IMR-90 (cell line): Measurements from ENCODE around the gene ARHGEF1. TPM values are rescaled to one million over a fixed set of nuclear protein-coding genes. Genes with fewer than 3 reads are reported as not detected.

ENCODE experiments used
- ATAC-seq: fragments of 200-7000 bp; cut with Tn5 transposase; 2 replicates; pipeline ENCODE4 v1.9.1; 2020; ENCODE audit warnings: low read depth, mild to moderate bottlenecking, moderate library complexity
- BruUV-seq: library from RNA; stranded (reverse); fragments of 400-500 nt; replicated peaks from 2 replicates; lab custom pipeline; 2021; lab: Mats Ljungman, UMichigan
- CTCF ChIA-PET: fragments of 300-600 bp; formaldehyde crosslinking; extraction: SDS; loops from one replicate; lab custom pipeline; 2021; ENCODE audit warnings: antibody characterized with exemption; lab: Yijun Ruan, JAX
- POLR2A ChIA-PET: fragments of 300-600 bp; sonication (Branson Sonifier 250); formaldehyde crosslinking; loops from one replicate; lab custom pipeline; 2022; ENCODE audit warnings: antibody characterized with exemption; ENCODE audit not compliant: unreplicated experiment; lab: Charles Lee
- DNase-seq: peaks from one replicate; pipeline ENCODE4 v3.0.0; 2013
- H2AFZ ChIP-seq: replicated peaks from 2 replicates; pipeline ENCODE3; 2013; ENCODE audit warnings: low read length, mild to moderate bottlenecking; ENCODE audit not compliant: poor library complexity
- H2AK5ac ChIP-seq: 2 replicates; pipeline ENCODE4 v1.6.1; 2013; ENCODE audit warnings: low read depth, low read length, inconsistent platforms
- H2AK9ac ChIP-seq: replicated peaks from 2 replicates; pipeline ENCODE3; 2013; ENCODE audit warnings: mild to moderate bottlenecking, low read depth, low read length, moderate library complexity; ENCODE audit not compliant: poor library complexity
- H2BK120ac ChIP-seq: 2 replicates; pipeline ENCODE4 v1.6.1; 2013; ENCODE audit warnings: low read depth, low read length, inconsistent platforms
- H2BK15ac ChIP-seq: 3 replicates; pipeline ENCODE4 v1.6.1; 2013; ENCODE audit warnings: low read depth, low read length, inconsistent platforms
- H2BK20ac ChIP-seq: 2 replicates; pipeline ENCODE4 v1.6.1; 2013; ENCODE audit warnings: low read depth, mild to moderate bottlenecking, inconsistent platforms, low read length, moderate library complexity
- H2BK5ac ChIP-seq: 2 replicates; pipeline ENCODE4 v1.6.1; 2013; ENCODE audit warnings: mild to moderate bottlenecking, low read depth, low read length, inconsistent platforms; ENCODE audit not compliant: poor library complexity, severe bottlenecking
- H3K14ac ChIP-seq: replicated peaks from 2 replicates; pipeline ENCODE4 v1.6.1; 2013; ENCODE audit warnings: low read depth, low read length, inconsistent platforms
- H3K18ac ChIP-seq: 2 replicates; pipeline ENCODE4 v1.6.1; 2013; ENCODE audit warnings: low read depth, low read length, control low read depth
- H3K23ac ChIP-seq: 2 replicates; pipeline ENCODE4 v1.6.1; 2013; ENCODE audit warnings: low read depth, low read length, inconsistent platforms
- H3K27ac ChIP-seq: 2 replicates; pipeline ENCODE4 v1.5.1; 2013; ENCODE audit warnings: mild to moderate bottlenecking, control low read depth, low read length; ENCODE audit not compliant: insufficient read depth
- H3K27me3 ChIP-seq: 2 replicates; pipeline ENCODE4 v1.6.1; 2013; ENCODE audit warnings: low read length; ENCODE audit not compliant: control insufficient read depth, insufficient read depth
- H3K36me3 ChIP-seq: 2 replicates; pipeline ENCODE4 v1.6.1; 2013; ENCODE audit warnings: low read length, mixed read lengths; ENCODE audit not compliant: control insufficient read depth, insufficient read depth
- H3K4ac ChIP-seq: 2 replicates; pipeline ENCODE4 v1.6.1; 2013; ENCODE audit warnings: low read depth, low read length, inconsistent platforms
- H3K4me1 ChIP-seq: 2 replicates; pipeline ENCODE4 v1.6.1; 2013; ENCODE audit warnings: low read length, mixed read lengths; ENCODE audit not compliant: control insufficient read depth, insufficient read depth
- H3K4me2 ChIP-seq: 2 replicates; pipeline ENCODE4 v1.6.1; 2013; ENCODE audit warnings: low read depth, mild to moderate bottlenecking, control low read depth, low read length, moderate library complexity
- H3K4me3 ChIP-seq: 2 replicates; pipeline ENCODE4 v1.5.1; 2013; ENCODE audit warnings: low read depth, mild to moderate bottlenecking, control low read depth, low read length, moderate library complexity; ENCODE audit not compliant: insufficient read depth
- H3K56ac ChIP-seq: 2 replicates; pipeline ENCODE4 v1.6.1; 2013; ENCODE audit warnings: low read length, inconsistent platforms; ENCODE audit not compliant: insufficient read depth; ENCODE audit errors: extremely low read depth
- H3K79me1 ChIP-seq, 2 experiments: 2 replicates each; pipeline ENCODE4 v1.6.1; 2013; ENCODE audit warnings: low read length in 2 of 2, inconsistent platforms in 1 of 2, low read depth in 1 of 2
- H3K9ac ChIP-seq: 2 replicates; pipeline ENCODE4 v1.6.1; 2013; ENCODE audit warnings: low read depth, low read length, control low read depth
- H3K9me1 ChIP-seq: 2 replicates; pipeline ENCODE4 v1.6.1; 2013; ENCODE audit warnings: low read length, inconsistent platforms; ENCODE audit not compliant: insufficient read depth
- H3K9me3 ChIP-seq: 2 replicates; pipeline ENCODE4 v1.6.1; 2013; ENCODE audit warnings: low read length; ENCODE audit not compliant: control insufficient read depth, insufficient read depth
- H4K20me1 ChIP-seq: 2 replicates; pipeline ENCODE4 v1.6.1; 2013; ENCODE audit warnings: low read length, inconsistent platforms; ENCODE audit not compliant: insufficient read depth
- H4K5ac ChIP-seq: 2 replicates; pipeline ENCODE4 v1.6.1; 2013; ENCODE audit warnings: mild to moderate bottlenecking, low read depth, low read length, control low read depth
- H4K8ac ChIP-seq, 2 experiments: 2 replicates each; pipeline ENCODE4 v1.6.1; 2013; ENCODE audit warnings: low read depth in 2 of 2, low read length in 2 of 2, control low read depth in 1 of 2, inconsistent platforms in 1 of 2
- H4K91ac ChIP-seq: 2 replicates; pipeline ENCODE4 v1.6.1; 2013; ENCODE audit warnings: low read depth, low read length, inconsistent platforms; ENCODE audit not compliant: insufficient read depth
- BHLHE40 ChIP-seq: fragments of 150-350 bp; IDR thresholded peaks from 2 replicates; pipeline ENCODE4 v1.6.1; 2016; ENCODE audit warnings: mild to moderate bottlenecking, low read depth, low read length
- CEBPB ChIP-seq: IDR thresholded peaks from 2 replicates; pipeline ENCODE4 v1.6.1; 2012; ENCODE audit warnings: low read depth, low read length, improper control_type of control experiment
- CHD1 ChIP-seq: IDR thresholded peaks from 2 replicates; pipeline ENCODE4 v1.6.1; 2012; ENCODE audit warnings: low read depth, low read length, improper control_type of control experiment
- CTCF ChIP-seq: conservative IDR thresholded peaks from 2 replicates; pipeline ENCODE4 v1.5.1; 2012; ENCODE audit warnings: mild to moderate bottlenecking, low read depth, low read length, improper control_type of control experiment
- FOS ChIP-seq: fragments of 150-350 bp; IDR thresholded peaks from 2 replicates; pipeline ENCODE4 v1.6.1; 2016; ENCODE audit warnings: low read depth, low read length
- MAZ ChIP-seq: IDR thresholded peaks from 2 replicates; pipeline ENCODE4 v1.6.1; 2012; ENCODE audit warnings: low read depth, mild to moderate bottlenecking, low read length, improper control_type of control experiment, moderate library complexity, borderline replicate concordance
- MXI1 ChIP-seq: IDR thresholded peaks from 2 replicates; pipeline ENCODE4 v1.6.1; 2012; ENCODE audit warnings: low read depth, mild to moderate bottlenecking, low read length, moderate library complexity, borderline replicate concordance
- NFE2L2 ChIP-seq: fragments of 150-350 bp; IDR thresholded peaks from 2 replicates; pipeline ENCODE4 v1.6.1; 2016; ENCODE audit warnings: low read depth, mild to moderate bottlenecking, low read length
- POLR2A ChIP-seq: IDR thresholded peaks from 2 replicates; pipeline ENCODE4 v1.6.1; 2012; ENCODE audit warnings: mild to moderate bottlenecking, low read depth, low read length
- RAD21 ChIP-seq: IDR thresholded peaks from 2 replicates; pipeline ENCODE4 v1.6.1; 2012; ENCODE audit warnings: low read length, improper control_type of control experiment
- RCOR1 ChIP-seq: IDR thresholded peaks from 2 replicates; pipeline ENCODE4 v1.6.1; 2012; ENCODE audit warnings: mild to moderate bottlenecking, low read length, improper control_type of control experiment; ENCODE audit not compliant: insufficient replicate concordance
- SMC3 ChIP-seq: fragments of 150-350 bp; IDR thresholded peaks from 2 replicates; pipeline ENCODE4 v1.6.1; 2016; ENCODE audit warnings: low read depth, mild to moderate bottlenecking, antibody characterized with exemption, low read length, moderate library complexity
- USF2 ChIP-seq: fragments of 150-350 bp; IDR thresholded peaks from 2 replicates; pipeline ENCODE4 v1.6.1; 2017; ENCODE audit warnings: mild to moderate bottlenecking, antibody characterized with exemption, low read length, low read depth
- WGBS, 2 experiments: methylation state at CpG; one replicate each; pipeline versions ENCODE4 v1.1.5 to v1.1.7; 2013; ENCODE audit warnings: missing lambda C conversion rate in 2 of 2; ENCODE audit not compliant: insufficient read length in 1 of 2; ENCODE audit errors: extremely low coverage in 2 of 2; 5-methylcytosine and 5-hydroxymethylcytosine counted together
- dilution Hi-C: fragments of 300-500 bp; cut with HindIII; formaldehyde crosslinking; loops from one replicate; pipeline ENCODE4 v1.14.3; 2018; ENCODE audit warnings: low sequenced_read_pairs; ENCODE audit not compliant: unreplicated experiment
- in situ Hi-C: fragments of 300-500 bp; cut with MboI; formaldehyde crosslinking; loops from 3 replicates; pipeline ENCODE4 v1.14.3; 2019; ENCODE audit warnings: low sequenced_read_pairs, inconsistent platforms, mixed read lengths
- intact Hi-C: fragments of 100-400 bp; cut with micrococcal nuclease; formaldehyde crosslinking; loops from 2 replicates; pipeline ENCODE4 v1.10.0; 2022
- polyA plus RNA-seq, 3 experiments: library from polyadenylated mRNA; depleted of rRNA; stranded (reverse); fragments of >200 nt; gene quantifications; 2 replicates each; pipeline ENCODE4 v1.2.3, GENCODE V29; 2012; ENCODE audit warnings: low replicate concordance in 1 of 3
- total RNA-seq: library from RNA; depleted of rRNA; stranded (reverse); fragments of >200 nt; gene quantifications from 2 replicates; pipeline ENCODE4 v1.2.3, GENCODE V29; 2012

ARHGEF1 gene
- total and polyA plus RNA-seq, 2 of the 4 experiments (the other 2 are of a cell fraction), result 11.5 to 47.1 TPM

GRCh38 chr19:41859618-41860418 is 23.2 kb upstream of the ARHGEF1 start, which contains the start of gene RPS19:
Gene RPS19 (plus strand): TSS chr19:41860255. CDS start chr19:41860775, 520 bp downstream.
- Histone ChIP-seq H3K27me3 (peaks cover 4% of the 10 kb centered on the region; the same call in 1 of the 2 replicates), H3K4me3 (peak within 1 kb of the TSS; percentile 62), H2BK20ac (peak within 1 kb of the TSS; percentile 72; the same call in 1 of the 2 replicates), H3K4me1 (peaks cover 10% of the 10 kb centered on the region), H2AFZ (peak within 1 kb of the TSS; percentile 100), H3K9ac (peak within 1 kb of the TSS; percentile 100), H3K27ac (peak within 1 kb of the TSS; percentile 99), H3K36me3 (peaks cover 40% of the 10 kb centered on the region), H3K4ac (peak within 1 kb of the TSS; percentile 99), H3K9me1 (peaks cover 17% of the 10 kb centered on the region), H4K8ac (peak within 1 kb of the TSS; percentile 93 to 100), H3K14ac (peak within 1 kb of the TSS; percentile 100), H2BK5ac (peak within 1 kb of the TSS; percentile 96), H4K5ac (peak within 1 kb of the TSS; percentile 96), H3K18ac (peak within 1 kb of the TSS; percentile 91), H3K56ac (peak within 1 kb of the TSS; percentile 98), H4K91ac (peak within 1 kb of the TSS; percentile 98), H2BK15ac (peak within 1 kb of the TSS; percentile 62; the same call in 2 of the 3 replicates), H2AK9ac (peak within 1 kb of the TSS; percentile 95), H3K4me2 (peak within 1 kb of the TSS; percentile 100), H2BK120ac (peak within 1 kb of the TSS; percentile 95), H2AK5ac (peak within 1 kb of the TSS; percentile 98), H4K20me1 (peaks cover 43% of the 10 kb centered on the region), H3K23ac (peak within 1 kb of the TSS; percentile 90), H3K9me3 (no peaks in the 10 kb centered on the region), H3K79me1 (peaks cover 8 to 44% of the 10 kb centered on the region in 2 experiments; a peak in 3 of 4 replicates)
- ChIA-PET CTCF (interaction anchor here (0.7 to 1.1 kb wide), 3 partner anchors 28 to 49 kb away, joined by 3 to 4 read pairs (median 3); no protein-coding TSS in a partner anchor), POLR2A (interaction anchor here (0.5 to 1.6 kb wide), 3 partner anchors 13 to 513 kb away, joined by 7 to 17 read pairs (median 7); no protein-coding TSS in a partner anchor)
- peak; percentile 91 for ATAC-seq
- in situ Hi-C loops (no loop called here), dilution Hi-C loops (no loop called here), intact Hi-C loops (no loop called here)
- DNase-seq, result peak; percentile 98
- no TSS peak for BruUV-seq
- TF ChIP-seq SMC3 (no peak), USF2 (no peak), RAD21 (no peak), RCOR1 (no peak), CHD1 (no peak; the same call in none of the 2 replicates), MAZ (peak; percentile 90), POLR2A (peak; percentile 98), CEBPB (peak; percentile 63; the same call in 1 of the 2 replicates), FOS (0 out of 2 replicates have a peak, but pooled peaks have one; percentile 10), CTCF (peak; percentile 58), NFE2L2 (no peak), MXI1 (peak; percentile 91), BHLHE40 (0 out of 2 replicates have a peak, but pooled peaks have one; percentile 16)
- WGBS, 2 experiments, result 0% methylated on average over 32 of the region's 76 CpGs; no CpG with 5 or more reads in 1 of the 2 experiments
